Ishikawa (cell line): ENCODE data around the gene HIVEP2.

Experiments
- CEBPB ChIP-seq: IDR thresholded peaks from 2 replicates; pipeline ENCODE4 v1.6.1; 2012
- CREB1 ChIP-seq: IDR thresholded peaks from 2 replicates; pipeline ENCODE4 v1.6.1; 2012; ENCODE audit warnings: low read depth
- EGR1 ChIP-seq: IDR thresholded peaks from 2 replicates; pipeline ENCODE4 v1.6.1; 2012
- EP300 ChIP-seq: IDR thresholded peaks from 2 replicates; pipeline ENCODE4 v1.6.1; 2012; ENCODE audit warnings: borderline replicate concordance
- FOXM1 ChIP-seq: IDR thresholded peaks from 2 replicates; pipeline ENCODE4 v1.6.1; 2012; ENCODE audit warnings: low read depth, borderline replicate concordance
- NFIC ChIP-seq: IDR thresholded peaks from 2 replicates; pipeline ENCODE4 v1.6.1; 2012
- RAD21 ChIP-seq: IDR thresholded peaks from 2 replicates; pipeline ENCODE4 v1.6.1; 2012; ENCODE audit warnings: low read depth
- TAF1 ChIP-seq: IDR thresholded peaks from 2 replicates; pipeline ENCODE4 v1.6.1; 2012; ENCODE audit warnings: low read depth, mild to moderate bottlenecking
- TCF12 ChIP-seq: IDR thresholded peaks from 2 replicates; pipeline ENCODE4 v1.6.1; 2012; ENCODE audit warnings: low read depth
- TEAD4 ChIP-seq: IDR thresholded peaks from 2 replicates; pipeline ENCODE4 v1.6.1; 2012
- YY1 ChIP-seq: IDR thresholded peaks from 2 replicates; pipeline ENCODE4 v1.6.1; 2012; ENCODE audit warnings: low read depth
- ZBTB7A ChIP-seq: IDR thresholded peaks from 2 replicates; pipeline ENCODE4 v1.6.1; 2012; ENCODE audit warnings: low read depth
- TF ChIP-seq, protein P1 (sequence below): IDR thresholded peaks from 2 replicates; pipeline ENCODE4 v1.6.1; 2012; ENCODE audit warnings: low read depth, mild to moderate bottlenecking
- TF ChIP-seq, protein P2 (sequence below): IDR thresholded peaks from 2 replicates; pipeline ENCODE4 v1.6.1; 2012
- TF ChIP-seq, protein P3 (sequence below): IDR thresholded peaks from 2 replicates; pipeline ENCODE4 v1.6.1; 2012

The HIVEP2 gene

DNA sequence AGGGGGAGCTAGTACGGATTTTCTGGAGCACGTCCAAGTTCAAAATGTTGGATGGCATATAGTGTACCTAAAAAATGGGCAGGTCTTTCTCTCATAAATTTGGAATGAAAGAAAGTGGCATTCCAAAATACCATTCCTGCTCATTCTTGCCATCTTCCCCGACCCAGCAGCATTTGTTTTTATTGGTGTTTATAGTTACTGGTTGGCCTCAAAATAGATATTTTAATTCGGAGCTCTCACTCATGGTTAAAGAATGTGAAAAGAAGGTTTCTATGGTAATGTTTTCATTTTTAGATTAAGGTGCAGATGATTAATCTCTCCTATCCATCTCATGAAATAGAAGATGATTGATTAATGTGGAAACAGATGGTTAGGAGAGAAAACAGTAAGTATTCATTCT, 204.5 kb downstream of the HIVEP2 start:
- no peak for TF ChIP-seq CREB1
- TF ChIP-seq, protein P1, sequence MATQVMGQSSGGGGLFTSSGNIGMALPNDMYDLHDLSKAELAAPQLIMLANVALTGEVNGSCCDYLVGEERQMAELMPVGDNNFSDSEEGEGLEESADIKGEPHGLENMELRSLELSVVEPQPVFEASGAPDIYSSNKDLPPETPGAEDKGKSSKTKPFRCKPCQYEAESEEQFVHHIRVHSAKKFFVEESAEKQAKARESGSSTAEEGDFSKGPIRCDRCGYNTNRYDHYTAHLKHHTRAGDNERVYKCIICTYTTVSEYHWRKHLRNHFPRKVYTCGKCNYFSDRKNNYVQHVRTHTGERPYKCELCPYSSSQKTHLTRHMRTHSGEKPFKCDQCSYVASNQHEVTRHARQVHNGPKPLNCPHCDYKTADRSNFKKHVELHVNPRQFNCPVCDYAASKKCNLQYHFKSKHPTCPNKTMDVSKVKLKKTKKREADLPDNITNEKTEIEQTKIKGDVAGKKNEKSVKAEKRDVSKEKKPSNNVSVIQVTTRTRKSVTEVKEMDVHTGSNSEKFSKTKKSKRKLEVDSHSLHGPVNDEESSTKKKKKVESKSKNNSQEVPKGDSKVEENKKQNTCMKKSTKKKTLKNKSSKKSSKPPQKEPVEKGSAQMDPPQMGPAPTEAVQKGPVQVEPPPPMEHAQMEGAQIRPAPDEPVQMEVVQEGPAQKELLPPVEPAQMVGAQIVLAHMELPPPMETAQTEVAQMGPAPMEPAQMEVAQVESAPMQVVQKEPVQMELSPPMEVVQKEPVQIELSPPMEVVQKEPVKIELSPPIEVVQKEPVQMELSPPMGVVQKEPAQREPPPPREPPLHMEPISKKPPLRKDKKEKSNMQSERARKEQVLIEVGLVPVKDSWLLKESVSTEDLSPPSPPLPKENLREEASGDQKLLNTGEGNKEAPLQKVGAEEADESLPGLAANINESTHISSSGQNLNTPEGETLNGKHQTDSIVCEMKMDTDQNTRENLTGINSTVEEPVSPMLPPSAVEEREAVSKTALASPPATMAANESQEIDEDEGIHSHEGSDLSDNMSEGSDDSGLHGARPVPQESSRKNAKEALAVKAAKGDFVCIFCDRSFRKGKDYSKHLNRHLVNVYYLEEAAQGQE = no peak
- no peak for TF ChIP-seq TCF12
- no peak for TF ChIP-seq TAF1
- TF ChIP-seq FOXM1 = no peak
- TF ChIP-seq ZBTB7A = no peak
- TF ChIP-seq YY1 = no peak
- TF ChIP-seq EP300 = no peak
- TF ChIP-seq NFIC = no peak
- TF ChIP-seq, protein P2, sequence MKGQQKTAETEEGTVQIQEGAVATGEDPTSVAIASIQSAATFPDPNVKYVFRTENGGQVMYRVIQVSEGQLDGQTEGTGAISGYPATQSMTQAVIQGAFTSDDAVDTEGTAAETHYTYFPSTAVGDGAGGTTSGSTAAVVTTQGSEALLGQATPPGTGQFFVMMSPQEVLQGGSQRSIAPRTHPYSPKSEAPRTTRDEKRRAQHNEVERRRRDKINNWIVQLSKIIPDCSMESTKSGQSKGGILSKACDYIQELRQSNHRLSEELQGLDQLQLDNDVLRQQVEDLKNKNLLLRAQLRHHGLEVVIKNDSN = no peak

DNA sequence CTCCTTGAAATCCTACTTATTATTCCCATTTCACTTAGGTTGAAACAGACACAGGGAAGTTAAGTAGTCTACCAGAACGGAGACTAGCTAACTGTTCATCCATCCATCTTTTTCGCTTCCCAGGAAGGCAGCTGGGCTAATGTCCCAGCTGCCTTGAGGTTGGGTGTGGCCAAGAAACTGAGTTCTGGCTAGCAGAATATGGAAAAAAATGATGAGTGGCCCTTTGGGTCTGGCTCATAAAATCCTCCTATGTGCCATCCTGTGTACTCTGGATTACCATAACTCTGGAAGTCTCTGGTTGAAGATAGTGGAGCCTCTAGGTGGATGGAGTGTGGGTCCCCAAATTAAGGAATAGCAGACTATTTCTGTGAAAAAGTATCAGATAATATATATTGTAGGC, 206.2 kb downstream of the HIVEP2 start:
- TF ChIP-seq RAD21 (no peak), TAF1 (no peak), TEAD4 (no peak), EGR1 (no peak), EP300 (no peak), FOXM1 (no peak), TCF12 (no peak), CREB1 (no peak), YY1 (no peak), CEBPB (no peak), NFIC (no peak), ZBTB7A (no peak)
- TF ChIP-seq, protein P1 = no peak
- TF ChIP-seq, protein P2 = no peak
- TF ChIP-seq, protein P3, sequence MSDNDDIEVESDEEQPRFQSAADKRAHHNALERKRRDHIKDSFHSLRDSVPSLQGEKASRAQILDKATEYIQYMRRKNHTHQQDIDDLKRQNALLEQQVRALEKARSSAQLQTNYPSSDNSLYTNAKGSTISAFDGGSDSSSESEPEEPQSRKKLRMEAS = no peak

DNA sequence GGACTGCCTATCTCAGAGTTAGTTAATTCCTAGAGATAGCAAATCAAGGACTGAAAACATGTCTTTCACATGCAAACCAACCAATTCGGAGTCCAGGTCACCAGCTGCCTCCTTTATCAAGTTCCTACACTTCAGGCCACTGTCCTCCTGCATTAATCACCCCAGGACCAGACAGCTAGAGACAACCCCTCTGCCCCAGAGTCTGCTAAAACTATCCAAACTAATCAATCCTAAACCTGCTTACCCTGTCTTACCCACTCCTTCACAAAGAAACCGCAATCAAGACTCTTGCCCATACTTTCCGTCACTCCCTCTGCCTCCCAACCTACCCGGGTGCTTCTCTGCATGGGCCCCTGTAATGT, 207.0 kb downstream of the HIVEP2 start:
- no peak for TF ChIP-seq YY1
- no peak for TF ChIP-seq TAF1
- TF ChIP-seq TCF12 = no peak
- no peak for TF ChIP-seq TEAD4
- TF ChIP-seq, protein P1 = no peak
- TF ChIP-seq EP300 = no peak
- TF ChIP-seq RAD21 = no peak
- no peak for TF ChIP-seq NFIC
- TF ChIP-seq CREB1 = no peak
- TF ChIP-seq EGR1 = no peak
- TF ChIP-seq, protein P2 = no peak
- TF ChIP-seq CEBPB = no peak
- TF ChIP-seq, protein P3 = no peak
- no peak for TF ChIP-seq FOXM1
- TF ChIP-seq ZBTB7A = no peak

DNA sequence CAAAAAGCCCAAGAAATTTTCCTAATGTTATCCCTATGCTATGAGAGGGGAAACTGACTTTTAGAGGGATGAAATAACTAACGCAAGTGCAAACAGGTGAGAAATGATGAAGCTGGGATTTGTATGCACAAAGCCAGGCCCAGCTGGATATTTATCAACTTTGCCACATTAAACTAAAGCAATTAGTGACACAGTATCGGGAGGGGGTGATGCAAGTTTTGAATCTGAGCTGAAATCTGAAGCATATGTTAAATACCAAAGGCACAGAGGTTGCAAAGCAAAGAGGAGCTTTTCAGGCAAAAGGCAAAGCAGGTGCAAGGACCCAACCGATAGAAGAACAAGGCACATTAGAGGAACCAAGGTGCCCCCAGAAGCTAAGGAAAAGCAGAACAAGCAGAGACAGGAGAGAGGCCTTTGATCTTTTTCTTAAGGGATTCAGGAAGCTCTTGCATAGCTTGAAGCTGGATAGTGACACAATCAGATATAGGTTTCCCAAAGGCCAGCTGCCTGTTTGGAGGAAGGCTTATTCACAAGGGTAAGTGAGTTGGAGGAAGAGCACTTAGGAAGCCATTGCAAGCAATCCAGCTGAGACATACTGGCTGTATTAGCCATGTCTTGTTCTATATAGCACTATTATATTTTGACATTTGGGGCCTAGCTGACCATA, 207.5 kb downstream of the HIVEP2 start:
- TF ChIP-seq FOXM1 = no peak
- no peak for TF ChIP-seq TAF1
- TF ChIP-seq EP300 = no peak
- TF ChIP-seq ZBTB7A = no peak
- TF ChIP-seq TCF12 = no peak
- TF ChIP-seq RAD21 = no peak
- TF ChIP-seq NFIC = no peak
- TF ChIP-seq YY1 = no peak
- no peak for TF ChIP-seq TEAD4
- TF ChIP-seq, protein P2 = no peak
- no peak for TF ChIP-seq CREB1
- no peak for TF ChIP-seq CEBPB
- TF ChIP-seq, protein P3 = no peak
- TF ChIP-seq, protein P1 = no peak
- TF ChIP-seq EGR1 = no peak
